HCT116 (cell line): ENCODE data around the gene SLC5A4. TPM values are rescaled to one million over a fixed set of nuclear protein-coding genes. Genes with fewer than 3 reads are reported as not detected.

Source experiments
- ATAC-seq: fragments of 200-7000 bp; cut with Tn5 transposase; 2 replicates; pipeline ENCODE4 v1.9.1; 2020; ENCODE audit warnings: mild to moderate bottlenecking, moderate library complexity
- BruUV-seq: library from RNA; stranded (reverse); fragments of 400-500 nt; replicated peaks from 2 replicates; lab custom pipeline; 2021; lab: Mats Ljungman, UMichigan
- CTCF ChIA-PET: fragments of 300-600 bp; sonication (Branson Sonifier 250); formaldehyde crosslinking; loops from one replicate; lab custom pipeline; 2021; ENCODE audit warnings: antibody characterized with exemption; lab: Charles Lee
- POLR2A ChIA-PET: fragments of 300-600, 350-600 bp; sonication (Branson Sonifier 250); formaldehyde crosslinking; loops from one replicate; lab custom pipeline; 2021; ENCODE audit warnings: antibody characterized with exemption; lab: Charles Lee
- RAD21 ChIA-PET, 2 experiments: fragments of 300-600 bp; sonication (Branson Sonifier 250); formaldehyde crosslinking; loops; one replicate each; lab custom pipeline; 2023; ENCODE audit warnings: low total read pairs in 2 of 2; ENCODE audit not compliant: uncharacterized antibody in 2 of 2, unreplicated experiment in 2 of 2, low non-redundant PET in 1 of 2; lab: Charles Lee
- DNase-seq: peaks from one replicate; pipeline ENCODE4 v3.0.0-alpha.2; 2010; ENCODE audit warnings: low read depth, low spot score
- H2AFZ ChIP-seq: fragments of 200-600 bp; shearing (Covaris generic), sonication (generic); 2 replicates; pipeline ENCODE4 v1.6.1; 2017; ENCODE audit warnings: low read depth, mixed run types, mixed read lengths, antibody characterized with exemption, low read length; ENCODE audit not compliant: poor library complexity, severe bottlenecking
- H3K27ac ChIP-seq: 2 replicates; pipeline ENCODE4 v1.5.1; 2012; ENCODE audit warnings: low read depth, low read length
- H3K27me3 ChIP-seq: fragments of 200-600 bp; sonication (generic); 2 replicates; pipeline ENCODE4 v1.6.1; 2016; ENCODE audit warnings: mixed run types, low read length, mixed read lengths; ENCODE audit not compliant: insufficient read depth
- H3K36me3 ChIP-seq, 2 experiments: fragments of 200-500 bp in 1 of 2; fragments of 200-600 bp in 1 of 2; sonication (Bioruptor generic) in 1 of 2; sonication (generic) in 1 of 2; 2 replicates each; pipeline versions ENCODE4 v1.5.1 to v1.6.1; 2014 to 2016; ENCODE audit warnings: low read length in 2 of 2, inconsistent platforms in 1 of 2, mixed read lengths in 1 of 2, mixed run types in 1 of 2; ENCODE audit not compliant: insufficient read depth in 2 of 2, control insufficient read depth in 1 of 2
- H3K4me1 ChIP-seq, 2 experiments: fragments of 200-600 bp in 1 of 2; sonication (generic) in 1 of 2; 2 replicates each; pipeline versions ENCODE4 v1.5.1 to v1.6.1; 2012 to 2017; ENCODE audit warnings: low read length in 2 of 2, inconsistent platforms in 1 of 2, mild to moderate bottlenecking in 1 of 2, mixed read lengths in 1 of 2, mixed run types in 1 of 2, moderate library complexity in 1 of 2; ENCODE audit not compliant: insufficient read depth in 2 of 2, control insufficient read depth in 1 of 2
- H3K4me2 ChIP-seq: fragments of 200-600 bp; sonication (generic); 2 replicates; pipeline ENCODE4 v1.6.1; 2017; ENCODE audit warnings: mixed run types, low read length, mixed read lengths
- H3K4me3 ChIP-seq, 2 experiments: fragments of 200-600 bp in 1 of 2; sonication (generic) in 1 of 2; replicated peaks in 1 of 2; 2 replicates each; pipeline ENCODE4 v1.5.1; 2011 to 2016; ENCODE audit warnings: low read length in 2 of 2, control low read depth in 1 of 2, low read depth in 1 of 2, mild to moderate bottlenecking in 1 of 2, mixed read lengths in 1 of 2, mixed run types in 1 of 2
- H3K79me2 ChIP-seq: fragments of 200-600 bp; sonication (generic); 2 replicates; pipeline ENCODE4 v1.6.1; 2017; ENCODE audit warnings: mild to moderate bottlenecking, mixed run types, low read length, moderate library complexity, mixed read lengths; ENCODE audit not compliant: insufficient read depth
- H3K9ac ChIP-seq: fragments of 200-600 bp; sonication (generic); 2 replicates; pipeline ENCODE4 v1.6.1; 2016; ENCODE audit warnings: low read length, mixed read lengths
- H3K9me2 ChIP-seq: fragments of 200-600 bp; sonication (generic), shearing (Covaris generic); 2 replicates; pipeline ENCODE4 v1.6.1; 2017; ENCODE audit warnings: mixed run types, mild to moderate bottlenecking, moderate library complexity; ENCODE audit not compliant: insufficient read depth
- H3K9me3 ChIP-seq, 2 experiments: fragments of 200-500 bp in 1 of 2; fragments of 200-600 bp in 1 of 2; sonication (Bioruptor generic) in 1 of 2; sonication (generic) in 1 of 2; 2 replicates each; pipeline ENCODE4 v1.6.1; 2014 to 2017; ENCODE audit warnings: low read length in 2 of 2, mixed read lengths in 2 of 2, inconsistent platforms in 1 of 2, low read depth in 1 of 2, mild to moderate bottlenecking in 1 of 2, mixed run types in 1 of 2, moderate library complexity in 1 of 2; ENCODE audit not compliant: control insufficient read depth in 1 of 2, insufficient read depth in 1 of 2
- H4K20me1 ChIP-seq: fragments of 200-600 bp; sonication (generic), shearing (Covaris generic); 2 replicates; pipeline ENCODE4 v1.6.1; 2017; ENCODE audit warnings: mixed run types, mild to moderate bottlenecking, moderate library complexity; ENCODE audit not compliant: insufficient read depth
- CEBPB ChIP-seq: IDR thresholded peaks from 2 replicates; pipeline ENCODE4 v1.6.1; 2012; ENCODE audit warnings: low read depth
- EGR1 ChIP-seq: IDR thresholded peaks from 2 replicates; pipeline ENCODE4 v1.6.1; 2012; ENCODE audit warnings: low read depth
- ELF1 ChIP-seq: IDR thresholded peaks from 2 replicates; pipeline ENCODE4 v1.6.1; 2012; ENCODE audit warnings: low read depth, borderline replicate concordance
- SP1 ChIP-seq: IDR thresholded peaks from 2 replicates; pipeline ENCODE4 v1.6.1; 2012; ENCODE audit warnings: low read depth
- TCF7L2 ChIP-seq: IDR thresholded peaks from 2 replicates; pipeline ENCODE4 v1.7.0; 2011; ENCODE audit warnings: borderline replicate concordance, inconsistent platforms; ENCODE audit not compliant: insufficient read depth, insufficient read length; ENCODE audit errors: extremely low read depth
- ZFX ChIP-seq: fragments of 450-650 bp; IDR thresholded peaks from 2 replicates; pipeline ENCODE4 v1.6.1; 2017
- ZNF274 ChIP-seq: fragments of 200-500 bp; sonication (Bioruptor generic); IDR thresholded peaks from 2 replicates; pipeline ENCODE4 v1.6.1; 2014; ENCODE audit warnings: mild to moderate bottlenecking, low read depth, low read length, inconsistent platforms
- intact Hi-C: fragments of 100-400 bp; cut with micrococcal nuclease; formaldehyde crosslinking; loops from 2 replicates; pipeline ENCODE4 v1.10.0; 2022
- total RNA-seq: library from RNA; stranded (reverse); gene quantifications from one replicate; pipeline ENCODE4 v1.2.1, GENCODE V29; 2021; ENCODE audit not compliant: unreplicated experiment
- TF ChIP-seq, protein P1 (sequence below), 3 experiments: fragments of 200-600 bp in 1 of 3; sonication (generic) in 1 of 3; IDR thresholded peaks in 2 of 3; conservative IDR thresholded peaks in 1 of 3; 2 replicates each; pipeline ENCODE4 v1.5.1; 2012 to 2017; ENCODE audit warnings: low read depth in 2 of 3, low read length in 2 of 3, antibody characterized with exemption in 1 of 3, borderline replicate concordance in 1 of 3, control low read depth in 1 of 3, mild to moderate bottlenecking in 1 of 3, mixed read lengths in 1 of 3, mixed run types in 1 of 3, moderate library complexity in 1 of 3; ENCODE audit not compliant: insufficient read depth in 1 of 3
- TF ChIP-seq, protein P2 (sequence below): IDR thresholded peaks from 2 replicates; pipeline ENCODE4 v1.6.1; 2012
- TF ChIP-seq, protein P3 (sequence below): IDR thresholded peaks from 2 replicates; pipeline ENCODE4 v1.6.1; 2011; ENCODE audit warnings: mild to moderate bottlenecking, low read length, moderate library complexity; ENCODE audit not compliant: insufficient replicate concordance; ENCODE audit errors: extremely low read depth
- TF ChIP-seq, protein P4 (sequence below): IDR thresholded peaks from 2 replicates; pipeline ENCODE4 v1.6.1; 2012; ENCODE audit warnings: low read depth

The SLC5A4 gene
- total RNA-seq, 1 experiment from 2014 or later, result 0.22 TPM

DNA sequence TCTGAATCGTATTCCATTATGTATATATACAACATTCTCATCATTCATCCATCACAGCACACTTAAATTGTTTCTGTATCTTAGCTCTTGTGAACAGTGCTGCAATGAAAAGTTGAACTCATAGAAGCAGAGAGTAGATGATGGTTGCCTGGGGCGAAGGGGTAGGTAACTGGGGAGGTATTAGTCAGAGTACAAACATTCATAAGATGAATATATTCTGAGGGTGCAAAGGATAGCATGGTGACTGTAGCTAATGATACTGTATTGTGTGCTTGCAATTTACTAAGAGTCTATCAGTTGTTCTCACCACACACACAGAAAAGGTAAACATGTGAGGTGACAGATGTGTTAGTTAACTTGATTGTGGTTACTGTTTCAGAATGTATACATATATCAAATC, 37.7 kb downstream of the SLC5A4 start:
- no TSS peak for BruUV-seq
- H3K27ac ChIP-seq, result no peak overlapping the region
- no peaks in the 10 kb centered on the region for H3K4me1 ChIP-seq
- ChIA-PET CTCF (interaction anchor here (1.3 kb wide), 1 partner anchor 10 kb away, joined by 4 read pairs; no protein-coding TSS in a partner anchor), RAD21 (no interaction called here), POLR2A (no interaction called here)
- no peak overlapping the region for H3K9ac ChIP-seq
- H3K36me3 ChIP-seq, result no peaks in the 10 kb centered on the region
- H3K79me2 ChIP-seq, result no peaks in the 10 kb centered on the region
- intact Hi-C loops, result no loop called here
- no peaks in the 10 kb centered on the region for H3K9me2 ChIP-seq
- DNase-seq (no peak), ATAC-seq (no peak)
- TF ChIP-seq, protein P1, sequence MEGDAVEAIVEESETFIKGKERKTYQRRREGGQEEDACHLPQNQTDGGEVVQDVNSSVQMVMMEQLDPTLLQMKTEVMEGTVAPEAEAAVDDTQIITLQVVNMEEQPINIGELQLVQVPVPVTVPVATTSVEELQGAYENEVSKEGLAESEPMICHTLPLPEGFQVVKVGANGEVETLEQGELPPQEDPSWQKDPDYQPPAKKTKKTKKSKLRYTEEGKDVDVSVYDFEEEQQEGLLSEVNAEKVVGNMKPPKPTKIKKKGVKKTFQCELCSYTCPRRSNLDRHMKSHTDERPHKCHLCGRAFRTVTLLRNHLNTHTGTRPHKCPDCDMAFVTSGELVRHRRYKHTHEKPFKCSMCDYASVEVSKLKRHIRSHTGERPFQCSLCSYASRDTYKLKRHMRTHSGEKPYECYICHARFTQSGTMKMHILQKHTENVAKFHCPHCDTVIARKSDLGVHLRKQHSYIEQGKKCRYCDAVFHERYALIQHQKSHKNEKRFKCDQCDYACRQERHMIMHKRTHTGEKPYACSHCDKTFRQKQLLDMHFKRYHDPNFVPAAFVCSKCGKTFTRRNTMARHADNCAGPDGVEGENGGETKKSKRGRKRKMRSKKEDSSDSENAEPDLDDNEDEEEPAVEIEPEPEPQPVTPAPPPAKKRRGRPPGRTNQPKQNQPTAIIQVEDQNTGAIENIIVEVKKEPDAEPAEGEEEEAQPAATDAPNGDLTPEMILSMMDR (IDR thresholded peaks at IDR 0.05 in 2 of 3, conservative IDR thresholded peaks at IDR 0.05 in 1 of 3; ENCODE audit: borderline replicate concordance in 1 of 3, insufficient read depth in 1 of 3, low read depth in 2 of 3, low read length in 2 of 3), result no peak
- TF ChIP-seq, protein P2, sequence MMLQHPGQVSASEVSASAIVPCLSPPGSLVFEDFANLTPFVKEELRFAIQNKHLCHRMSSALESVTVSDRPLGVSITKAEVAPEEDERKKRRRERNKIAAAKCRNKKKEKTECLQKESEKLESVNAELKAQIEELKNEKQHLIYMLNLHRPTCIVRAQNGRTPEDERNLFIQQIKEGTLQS, result no peak
- TF ChIP-seq, protein P3, sequence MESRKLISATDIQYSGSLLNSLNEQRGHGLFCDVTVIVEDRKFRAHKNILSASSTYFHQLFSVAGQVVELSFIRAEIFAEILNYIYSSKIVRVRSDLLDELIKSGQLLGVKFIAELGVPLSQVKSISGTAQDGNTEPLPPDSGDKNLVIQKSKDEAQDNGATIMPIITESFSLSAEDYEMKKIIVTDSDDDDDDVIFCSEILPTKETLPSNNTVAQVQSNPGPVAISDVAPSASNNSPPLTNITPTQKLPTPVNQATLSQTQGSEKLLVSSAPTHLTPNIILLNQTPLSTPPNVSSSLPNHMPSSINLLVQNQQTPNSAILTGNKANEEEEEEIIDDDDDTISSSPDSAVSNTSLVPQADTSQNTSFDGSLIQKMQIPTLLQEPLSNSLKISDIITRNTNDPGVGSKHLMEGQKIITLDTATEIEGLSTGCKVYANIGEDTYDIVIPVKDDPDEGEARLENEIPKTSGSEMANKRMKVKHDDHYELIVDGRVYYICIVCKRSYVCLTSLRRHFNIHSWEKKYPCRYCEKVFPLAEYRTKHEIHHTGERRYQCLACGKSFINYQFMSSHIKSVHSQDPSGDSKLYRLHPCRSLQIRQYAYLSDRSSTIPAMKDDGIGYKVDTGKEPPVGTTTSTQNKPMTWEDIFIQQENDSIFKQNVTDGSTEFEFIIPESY, result no peak
- TF ChIP-seq EGR1 (no peak), TCF7L2 (no peak), SP1 (no peak), ZNF274 (no peak), ZFX (no peak), CEBPB (no peak), ELF1 (no peak)
- TF ChIP-seq, protein P4, sequence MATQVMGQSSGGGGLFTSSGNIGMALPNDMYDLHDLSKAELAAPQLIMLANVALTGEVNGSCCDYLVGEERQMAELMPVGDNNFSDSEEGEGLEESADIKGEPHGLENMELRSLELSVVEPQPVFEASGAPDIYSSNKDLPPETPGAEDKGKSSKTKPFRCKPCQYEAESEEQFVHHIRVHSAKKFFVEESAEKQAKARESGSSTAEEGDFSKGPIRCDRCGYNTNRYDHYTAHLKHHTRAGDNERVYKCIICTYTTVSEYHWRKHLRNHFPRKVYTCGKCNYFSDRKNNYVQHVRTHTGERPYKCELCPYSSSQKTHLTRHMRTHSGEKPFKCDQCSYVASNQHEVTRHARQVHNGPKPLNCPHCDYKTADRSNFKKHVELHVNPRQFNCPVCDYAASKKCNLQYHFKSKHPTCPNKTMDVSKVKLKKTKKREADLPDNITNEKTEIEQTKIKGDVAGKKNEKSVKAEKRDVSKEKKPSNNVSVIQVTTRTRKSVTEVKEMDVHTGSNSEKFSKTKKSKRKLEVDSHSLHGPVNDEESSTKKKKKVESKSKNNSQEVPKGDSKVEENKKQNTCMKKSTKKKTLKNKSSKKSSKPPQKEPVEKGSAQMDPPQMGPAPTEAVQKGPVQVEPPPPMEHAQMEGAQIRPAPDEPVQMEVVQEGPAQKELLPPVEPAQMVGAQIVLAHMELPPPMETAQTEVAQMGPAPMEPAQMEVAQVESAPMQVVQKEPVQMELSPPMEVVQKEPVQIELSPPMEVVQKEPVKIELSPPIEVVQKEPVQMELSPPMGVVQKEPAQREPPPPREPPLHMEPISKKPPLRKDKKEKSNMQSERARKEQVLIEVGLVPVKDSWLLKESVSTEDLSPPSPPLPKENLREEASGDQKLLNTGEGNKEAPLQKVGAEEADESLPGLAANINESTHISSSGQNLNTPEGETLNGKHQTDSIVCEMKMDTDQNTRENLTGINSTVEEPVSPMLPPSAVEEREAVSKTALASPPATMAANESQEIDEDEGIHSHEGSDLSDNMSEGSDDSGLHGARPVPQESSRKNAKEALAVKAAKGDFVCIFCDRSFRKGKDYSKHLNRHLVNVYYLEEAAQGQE, result no peak
- no peak overlapping the region for H3K4me3 ChIP-seq
- no peaks in the 10 kb centered on the region for H3K9me3 ChIP-seq
- H3K27me3 ChIP-seq, result no peaks in the 10 kb centered on the region
- H4K20me1 ChIP-seq, result no peaks in the 10 kb centered on the region
- no peak overlapping the region for H2AFZ ChIP-seq
- H3K4me2 ChIP-seq, result no peak overlapping the region
